Ureter (tissue), 1 donor: ENCODE data around the gene CDK17. TPM values are rescaled to one million over a fixed set of nuclear protein-coding genes. Genes with fewer than 3 reads are reported as not detected.

Experiments used
- DNase-seq: peaks from one replicate; pipeline ENCODE4 v3.0.0-alpha.2; 2020; ENCODE audit warnings: low spot score
- total RNA-seq: library from RNA; stranded (reverse); gene quantifications from one replicate; pipeline ENCODE4 v1.2.4, GENCODE V29; 2023
- donor health status: DM: yes; HTN: yes; CAD: no.

CDK17 gene
- total RNA-seq, 1 donor from 2014 or later, result 40.9 TPM

DNA sequence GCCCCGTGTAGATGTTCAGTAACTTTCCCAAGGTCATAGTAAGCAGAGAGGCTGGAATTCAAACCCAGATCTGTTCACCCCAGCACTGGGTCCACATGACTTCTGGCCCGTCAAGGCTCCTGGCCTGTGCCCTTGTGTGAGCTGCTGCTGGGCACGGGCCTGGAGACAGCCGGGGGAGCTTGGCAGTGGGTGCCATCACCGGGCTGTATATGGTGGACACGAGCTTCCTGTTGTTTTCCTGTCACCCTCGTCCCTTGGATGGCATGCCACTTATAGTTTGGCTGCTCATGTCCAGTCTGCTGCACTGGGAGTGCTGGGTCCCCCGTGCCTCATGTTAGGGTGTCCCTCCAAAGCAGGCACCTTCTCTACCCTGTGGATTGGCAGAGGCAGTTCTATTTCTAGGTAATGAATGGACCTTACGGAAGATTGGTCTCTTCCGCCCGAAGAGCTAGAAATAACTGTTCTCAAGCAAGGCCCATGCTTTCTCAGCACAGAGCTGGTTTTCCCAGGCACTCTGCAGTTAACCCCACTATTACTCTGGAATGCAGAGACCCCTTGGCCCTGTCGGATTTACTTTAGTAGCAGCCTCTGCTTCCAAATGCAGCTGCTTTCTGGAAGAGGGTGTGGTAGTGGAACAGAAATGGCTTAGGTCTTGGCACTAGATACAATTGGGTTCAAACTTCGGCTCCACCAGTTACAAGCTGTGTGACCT lies 161.7 kb downstream of the CDK17 start:
- DNase-seq, result no peak

- peak; percentile 59 for DNase-seq
Observed at GRCh38 chr12:96237465-96238077, 162.7 kb downstream of the CDK17 start.

DNA sequence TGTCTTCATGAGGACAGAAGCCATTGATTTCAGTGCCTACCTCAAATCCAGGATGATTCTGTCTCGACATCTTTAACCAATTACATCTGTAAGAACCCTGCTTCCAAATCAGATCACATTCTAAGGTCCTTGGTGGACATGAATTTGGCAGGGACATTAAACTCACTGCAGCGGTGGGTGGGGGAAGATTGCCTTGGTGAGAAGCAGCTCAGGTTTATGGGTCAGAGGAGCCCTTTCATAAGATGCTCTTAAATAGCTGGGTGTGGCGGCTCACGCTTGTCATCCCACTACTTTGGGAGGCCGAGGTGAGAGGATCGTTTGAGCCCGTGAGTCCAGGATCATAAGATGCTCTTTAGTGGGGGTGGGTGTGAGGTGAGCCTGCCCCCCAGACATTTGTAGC lies 163.2 kb downstream of the CDK17 start:
- DNase-seq, result no peak

DNA sequence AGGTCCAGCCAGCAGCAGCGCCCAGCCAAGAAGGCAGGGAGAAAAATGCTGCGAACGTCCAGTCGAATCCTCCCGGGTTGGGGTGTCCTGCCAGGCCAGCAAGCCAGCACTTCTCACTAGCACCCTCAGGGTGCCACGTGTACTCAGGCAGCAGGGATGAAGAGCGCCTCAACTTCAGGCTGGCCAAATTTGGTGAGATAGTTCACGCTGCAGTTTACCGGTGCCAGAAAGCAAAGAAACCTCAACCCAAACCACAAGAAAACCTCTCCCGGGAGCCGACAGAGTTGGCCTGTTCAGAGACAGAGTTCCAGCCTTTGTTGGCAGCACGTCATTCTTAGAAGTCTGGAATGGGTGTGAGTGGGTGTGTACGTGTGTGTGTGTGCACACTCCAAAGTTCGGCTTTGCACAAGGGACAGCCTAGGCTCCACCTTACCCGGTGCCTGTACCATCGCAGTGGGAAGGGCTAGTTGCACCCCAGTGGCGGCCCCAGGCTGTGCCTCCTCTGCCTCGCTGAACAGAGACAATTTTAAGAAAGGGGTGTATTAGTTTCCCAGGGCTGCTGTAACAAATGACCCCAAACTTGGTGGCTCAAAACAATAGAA lies 163.9 kb downstream of the CDK17 start:
- no peak for DNase-seq

- DNase-seq, result no peak
Observed at GRCh38 chr12:96235484-96235826, 164.8 kb downstream of the CDK17 start.

- DNase-seq, result no peak
Observed at GRCh38 chr12:96234591-96235483, 165.4 kb downstream of the CDK17 start.

DNA sequence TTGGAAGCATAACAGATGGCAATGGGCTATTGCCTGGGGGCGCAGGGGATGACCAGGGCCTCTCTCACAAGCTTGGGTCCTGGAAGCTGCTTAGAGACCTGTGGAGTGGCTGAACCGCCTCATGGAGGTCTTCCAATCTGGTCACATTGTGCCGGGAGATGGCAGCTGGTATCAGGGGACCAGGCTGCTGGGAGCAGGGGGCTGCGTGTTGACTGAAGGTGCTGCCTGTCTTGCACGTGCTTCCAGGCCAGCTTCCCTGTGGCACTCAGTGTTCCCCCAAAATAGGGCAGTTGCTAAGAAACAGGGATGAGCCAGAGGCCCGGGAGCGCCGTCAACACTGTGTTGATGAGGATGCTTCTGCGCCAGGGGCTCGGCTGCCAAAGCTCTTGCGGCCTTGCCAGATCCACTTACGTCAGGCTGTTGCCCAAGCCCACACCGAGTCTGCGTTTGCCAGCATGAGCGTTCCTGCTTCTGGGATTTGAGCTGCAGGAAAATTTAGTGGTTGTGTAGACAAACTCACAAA lies 166.2 kb downstream of the CDK17 start:
- DNase-seq, result peak; percentile 90

DNA sequence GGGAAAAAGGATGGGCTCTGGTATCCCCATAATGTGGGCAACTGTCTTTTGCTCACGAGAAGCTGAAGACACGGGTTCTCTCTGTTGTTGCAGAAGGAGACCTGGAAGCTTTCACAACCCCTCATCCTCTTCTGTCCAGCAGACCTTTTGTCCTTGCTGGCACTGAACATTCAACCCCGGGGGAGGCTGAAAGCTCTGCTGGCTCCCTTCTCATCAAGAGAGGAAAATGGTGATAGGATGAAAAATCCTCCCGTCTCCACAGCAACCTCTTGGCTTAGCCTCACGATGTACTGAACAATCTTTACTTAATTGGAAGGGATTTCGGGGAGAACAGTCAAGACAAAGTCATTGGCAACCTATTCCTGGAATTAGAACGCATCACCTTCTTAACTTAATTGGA lies 167.1 kb downstream of the CDK17 start:
- DNase-seq, result no peak

DNA sequence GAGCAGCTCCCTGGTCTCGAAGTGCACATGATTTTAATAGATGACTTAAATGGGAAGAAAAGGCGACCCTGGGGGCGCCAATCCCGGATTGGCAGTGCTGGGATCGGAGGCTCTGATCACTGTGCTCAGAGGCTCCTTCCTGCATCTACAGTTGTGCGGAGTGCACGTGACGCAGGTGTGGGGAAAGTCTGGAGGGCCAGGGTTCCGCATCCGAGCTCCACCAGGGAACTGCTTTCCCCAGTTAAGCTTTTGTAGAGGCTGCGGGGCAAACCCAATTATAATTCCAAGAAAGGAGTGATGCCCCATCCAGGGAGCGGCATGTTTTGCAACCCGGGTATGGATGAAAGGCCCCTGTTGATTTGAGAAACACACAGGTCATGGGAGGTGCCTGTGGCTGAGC lies 169.6 kb downstream of the CDK17 start:
- DNase-seq, result no peak

GRCh38 chr12:96228566-96229248 lies 171.5 kb downstream of the CDK17 start:
- DNase-seq, result no peak

Other genes starting within 250 kb of the CDK17 start
- gene ELK3, start 206.1 kb downstream of the CDK17 start, total RNA-seq, result 41.7 TPM
- 2.6 TPM for gene CFAP54, start 89.1 kb upstream of the CDK17 start, total RNA-seq